SU-DHL-6 (cell line): ENCODE data around the gene CORT.

Experiments used
- CTCF ChIP-seq: fragments of 200-600 bp; sonication (generic); IDR thresholded peaks from one replicate; pipeline ENCODE4 v1.5.1; 2017; ENCODE audit warnings: antibody characterized with exemption, mild to moderate bottlenecking, low read length, moderate library complexity; ENCODE audit not compliant: insufficient read depth, poor library complexity, severe bottlenecking
- EZH2phosphoT487 ChIP-seq: fragments of 200-600 bp; sonication (generic), shearing (Covaris generic); conservative IDR thresholded peaks from 2 replicates; pipeline ENCODE4 v1.6.1; 2018; ENCODE audit warnings: mild to moderate bottlenecking, antibody characterized with exemption, low read length, moderate library complexity, mixed read lengths

GRCh38 chr1:10440305-10440704, 9.5 kb upstream of the CORT start:
- TF ChIP-seq CTCF (no peak), EZH2phosphoT487 (no peak)
